Body of pancreas (tissue), 4 donors: ENCODE results near the gene RFESD. TPM values are rescaled to one million over a fixed set of nuclear protein-coding genes. Genes with fewer than 3 reads are reported as not detected.

Experiments used
- ATAC-seq: fragments of 150-250 bp; one replicate; pipeline ENCODE4 v1.9.1; 2016
- DNase-seq, 4 donors: peaks; one replicate each; pipeline ENCODE4 v3.0.0-alpha.2; 2019
- H3K27ac ChIP-seq, 4 donors: fragments of 200-600 bp; sonication (generic); 1 replicate in 3 of 4; 2 replicates in 1 of 4; pipeline versions ENCODE4 v1.5.1 to v1.6.1; 2016 to 2019; ENCODE audit warnings: mild to moderate bottlenecking in 1 of 4, mixed read lengths in 1 of 4, moderate library complexity in 1 of 4
- H3K27me3 ChIP-seq, 2 donors: fragments of 200-600 bp; sonication (generic); one replicate each; pipeline ENCODE4 v1.6.0; 2016; ENCODE audit warnings: mild to moderate bottlenecking in 1 of 2
- H3K36me3 ChIP-seq, 2 donors: fragments of 200-600 bp; sonication (generic); replicated peaks in 1 of 2; 2 replicates each; pipeline ENCODE4 v1.5.1; 2016; ENCODE audit warnings: low read depth in 2 of 2; ENCODE audit not compliant: insufficient read depth in 1 of 2
- H3K4me1 ChIP-seq: fragments of 200-600 bp; sonication (generic); one replicate; pipeline ENCODE4 v1.6.0; 2016
- H3K4me3 ChIP-seq, 2 donors: fragments of 200-600 bp; sonication (generic); 1 replicate in 1 of 2; 2 replicates in 1 of 2; pipeline ENCODE4 v1.5.1; 2016 to 2019
- H3K9me3 ChIP-seq, 3 donors: fragments of 200-600 bp; sonication (generic); 1 replicate in 2 of 3; 2 replicates in 1 of 3; pipeline ENCODE4 v1.5.1; 2016
- CTCF ChIP-seq, 7 experiments: fragments of 450-650 bp in 4 of 7; fragments of 200-600 bp in 3 of 7; sonication (generic) in 3 of 7; IDR thresholded peaks; one replicate each; pipeline ENCODE4 v1.5.1; 2016 to 2019; ENCODE audit warnings: antibody characterized with exemption in 7 of 7
- POLR2A ChIP-seq, 3 donors: fragments of 450-650 bp; IDR thresholded peaks; one replicate each; pipeline ENCODE4 v1.6.1; 2016; ENCODE audit warnings: antibody characterized with exemption in 3 of 3, mild to moderate bottlenecking in 2 of 3
- WGBS, 2 donors: methylation state at CpG; one replicate each; pipeline ENCODE4 v1.1.5; 2017; 5-methylcytosine and 5-hydroxymethylcytosine counted together
- intact Hi-C: fragments of 100-400 bp; cut with DNase I; formaldehyde crosslinking; loops from one replicate; pipeline ENCODE4 v1.15.1; 2023
- total RNA-seq, 2 donors: library from RNA; depleted of rRNA; stranded (reverse); fragments of >200 nt; gene quantifications; one replicate each; pipeline ENCODE4 v1.1.0, GENCODE V29; 2016

The RFESD gene
- total RNA-seq, 2 donors from 2014 or later: 9.3 TPM; not detected in 1

GRCh38 chr5:95682891-95683290, 36.3 kb downstream of the RFESD start, which contains the start of gene SPATA9:
Gene SPATA9 (minus strand): TSS chr5:95682991. CDS start chr5:95682854, 137 bp downstream.
- Histone ChIP-seq H3K27ac (no peak within 1 kb of the TSS), H3K4me1 (no peaks in the 10 kb centered on the region), H3K36me3 (no peaks in the 10 kb centered on the region), H3K9me3 (no peaks in the 10 kb centered on the region), H3K27me3 (no peaks in the 10 kb centered on the region), H3K4me3 (no peak within 1 kb of the TSS)
- intact Hi-C loops: no loop called here
- 75 to 92% methylated on average over 1 of the region's 1 CpG for WGBS, 2 donors
- TF ChIP-seq CTCF (IDR thresholded peaks at IDR 0.05) (no peak), POLR2A (IDR thresholded peaks at IDR 0.05) (no peak)
- no peak for DNase-seq
- no peak for ATAC-seq

GRCh38 chr5:95684361-95684760, 37.8 kb downstream of the RFESD start:
- TF ChIP-seq POLR2A (IDR thresholded peaks at IDR 0.05) (no peak), CTCF (IDR thresholded peaks at IDR 0.05) (no peak)
- Histone ChIP-seq H3K36me3 (no peaks in the 10 kb centered on the region), H3K9me3 (no peaks in the 10 kb centered on the region), H3K4me3 (no peak overlapping the region), H3K27ac (no peak overlapping the region), H3K27me3 (no peaks in the 10 kb centered on the region), H3K4me1 (no peaks in the 10 kb centered on the region)
- intact Hi-C loops: no loop called here
- WGBS, 2 donors: 85 to 89% methylated on average over 2 of the region's 2 CpGs
- DNase-seq (no peak), ATAC-seq (no peak)

- TF ChIP-seq POLR2A (IDR thresholded peaks at IDR 0.05): no peak
- no peak for TF ChIP-seq CTCF (IDR thresholded peaks at IDR 0.05)
- DNase-seq: no peak
- ATAC-seq: no peak
- no peaks in the 10 kb centered on the region for H3K4me1 ChIP-seq
- H3K27me3 ChIP-seq: no peaks in the 10 kb centered on the region
- WGBS, 2 donors: 75 to 91% methylated on average over 2 of the region's 2 CpGs
- H3K27ac ChIP-seq: no peak overlapping the region
- no peaks in the 10 kb centered on the region for H3K36me3 ChIP-seq
- H3K9me3 ChIP-seq: no peaks in the 10 kb centered on the region
- intact Hi-C loops: no loop called here
- no peak overlapping the region for H3K4me3 ChIP-seq
These were observed 40.1 kb downstream of the RFESD start for GRCh38 chr5:95686651-95687050.

GRCh38 chr5:95689680-95690079, 43.1 kb downstream of the RFESD start:
- Histone ChIP-seq H3K4me3 (no peak overlapping the region), H3K27ac (no peak overlapping the region), H3K27me3 (no peaks in the 10 kb centered on the region), H3K9me3 (no peaks in the 10 kb centered on the region), H3K4me1 (no peaks in the 10 kb centered on the region), H3K36me3 (no peaks in the 10 kb centered on the region)
- intact Hi-C loops: no loop called here
- no peak for DNase-seq
- TF ChIP-seq CTCF (IDR thresholded peaks at IDR 0.05): no peak
- no peak for TF ChIP-seq POLR2A (IDR thresholded peaks at IDR 0.05)
- 97 to 100% methylated on average over 1 of the region's 1 CpG for WGBS, 2 donors
- no peak for ATAC-seq

- Histone ChIP-seq H3K36me3 (no peaks in the 10 kb centered on the region), H3K4me1 (no peaks in the 10 kb centered on the region), H3K4me3 (no peak overlapping the region), H3K27me3 (no peaks in the 10 kb centered on the region), H3K27ac (no peak overlapping the region), H3K9me3 (no peaks in the 10 kb centered on the region)
- intact Hi-C loops: no loop called here
- no peak for TF ChIP-seq POLR2A (IDR thresholded peaks at IDR 0.05)
- no peak for TF ChIP-seq CTCF (IDR thresholded peaks at IDR 0.05)
- DNase-seq: no peak
- no peak for ATAC-seq
These were observed 43.8 kb downstream of the RFESD start for GRCh38 chr5:95690333-95690732.
